Limb (tissue), 2 donors: ENCODE data around the gene SLC22A17.
"Not testable (repeated sequence)": the region's sequence is repeated elsewhere in the genome, so short reads cannot be mapped to it uniquely, and the experiment has no call there.

Experiments used
- DNase-seq, 2 donors: peaks; one replicate each; pipeline ENCODE4 v3.0.0-alpha.2; 2016; ENCODE audit errors: extremely low spot score in 2 of 2

The SLC22A17 gene

DNA sequence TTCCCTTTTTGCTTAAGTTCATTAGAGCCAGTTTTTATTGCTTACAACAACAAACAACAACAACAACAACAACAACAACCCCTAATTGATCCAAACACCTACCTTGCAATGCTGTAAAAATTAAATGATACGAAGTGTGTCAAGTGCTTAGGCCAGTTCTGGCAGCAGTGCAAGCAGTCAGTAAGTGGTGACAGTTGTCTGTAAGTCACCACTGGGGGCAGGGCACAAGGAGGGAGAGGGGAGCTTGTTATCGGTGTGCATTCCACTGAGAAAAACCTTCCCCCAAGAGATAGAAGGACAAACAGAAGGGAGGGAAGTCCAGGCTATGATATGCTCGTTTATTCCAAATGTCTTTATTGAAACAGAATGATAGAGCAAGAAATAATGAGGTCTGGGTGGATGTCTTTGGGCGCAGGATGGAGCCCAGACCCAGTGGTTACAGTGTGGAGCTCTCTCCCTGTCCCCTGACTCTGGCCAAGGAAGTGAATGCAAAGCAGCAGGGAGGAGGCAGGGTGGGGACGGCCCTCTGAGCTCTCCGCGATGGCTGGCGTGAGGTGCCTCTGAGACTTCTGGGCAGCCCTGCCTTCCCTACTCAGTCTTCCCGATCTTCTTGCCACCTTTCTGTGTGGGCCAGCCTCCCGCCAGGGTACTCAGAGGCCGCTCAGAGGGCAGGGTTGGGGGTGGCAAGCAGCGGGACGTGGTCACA, 6.5 kb downstream of the SLC22A17 start:
- DNase-seq: no peak

DNA sequence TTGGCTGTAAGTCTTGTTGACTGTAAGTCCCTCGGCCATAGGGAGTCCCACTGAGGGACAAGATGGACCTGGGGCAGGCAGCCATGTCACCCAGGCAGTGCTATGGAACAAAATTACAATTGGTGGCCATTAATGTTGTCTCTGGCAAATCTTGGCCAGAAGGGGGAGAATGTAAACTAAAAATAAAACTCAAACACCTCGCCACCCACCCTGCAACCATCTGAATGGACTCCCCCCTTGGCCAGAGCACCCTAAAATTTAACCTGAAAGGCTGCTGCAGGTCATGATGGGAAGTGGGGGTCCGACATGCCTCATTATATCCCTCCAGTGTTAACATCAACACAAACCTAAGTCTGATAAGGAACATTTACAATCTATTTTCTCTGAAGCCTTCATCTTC, 8.2 kb downstream of the SLC22A17 start:
- no peak for DNase-seq

DNA sequence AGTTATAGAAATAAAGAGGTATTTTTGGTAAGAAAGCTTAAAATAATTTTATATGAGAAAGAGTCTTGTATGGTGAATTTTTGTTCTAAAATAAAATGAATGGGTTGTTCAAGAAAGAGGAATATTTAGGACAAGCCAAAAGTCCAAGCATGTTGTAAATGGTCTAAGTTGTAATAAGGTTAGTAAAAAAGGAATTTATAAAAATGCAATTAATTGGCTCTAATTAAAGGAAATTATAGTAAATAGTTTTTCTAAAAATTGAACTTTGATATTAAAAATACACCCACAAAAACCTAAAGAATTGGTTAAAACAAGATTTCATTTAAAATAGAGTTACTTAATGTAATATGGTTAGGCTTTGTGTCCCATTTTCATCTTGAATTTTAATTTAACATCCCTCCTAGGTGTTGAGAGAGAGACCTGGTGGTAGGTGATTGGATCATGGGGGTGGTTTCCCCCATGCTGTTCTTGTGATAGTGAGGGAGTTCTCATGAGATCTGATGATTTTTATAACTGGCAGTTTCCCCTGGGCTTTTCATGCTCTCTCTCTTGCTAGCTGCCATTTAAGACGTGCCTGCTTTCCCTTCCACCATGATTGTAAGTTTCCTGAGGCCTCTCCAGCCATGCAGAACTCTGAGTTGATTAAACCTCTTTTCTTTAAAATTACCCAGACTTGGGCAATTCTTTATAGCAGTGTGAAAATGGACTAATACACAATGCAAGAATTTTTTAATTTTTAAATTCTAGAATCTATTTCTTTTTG, 13.0 kb downstream of the SLC22A17 start:
- no peak for DNase-seq

DNA sequence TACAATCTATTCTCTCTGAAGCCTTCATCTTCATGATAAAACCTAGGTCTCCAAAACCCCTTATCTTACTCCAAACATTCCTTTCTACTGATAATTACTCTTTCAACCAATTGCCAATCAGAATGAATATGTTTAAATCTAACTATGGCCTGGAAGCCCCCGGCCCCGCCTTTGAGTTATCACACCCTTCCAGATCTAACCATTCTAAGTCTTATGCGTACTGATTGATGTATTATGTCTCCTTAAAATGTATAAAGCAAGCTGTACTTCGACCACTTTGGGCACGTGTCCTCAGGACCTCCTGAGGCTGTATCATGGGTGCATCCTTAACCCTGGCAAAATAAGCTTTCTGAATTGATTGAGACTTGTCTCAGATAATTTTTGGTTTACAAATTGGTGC, 17.1 kb downstream of the SLC22A17 start:
- DNase-seq: no peak

DNA sequence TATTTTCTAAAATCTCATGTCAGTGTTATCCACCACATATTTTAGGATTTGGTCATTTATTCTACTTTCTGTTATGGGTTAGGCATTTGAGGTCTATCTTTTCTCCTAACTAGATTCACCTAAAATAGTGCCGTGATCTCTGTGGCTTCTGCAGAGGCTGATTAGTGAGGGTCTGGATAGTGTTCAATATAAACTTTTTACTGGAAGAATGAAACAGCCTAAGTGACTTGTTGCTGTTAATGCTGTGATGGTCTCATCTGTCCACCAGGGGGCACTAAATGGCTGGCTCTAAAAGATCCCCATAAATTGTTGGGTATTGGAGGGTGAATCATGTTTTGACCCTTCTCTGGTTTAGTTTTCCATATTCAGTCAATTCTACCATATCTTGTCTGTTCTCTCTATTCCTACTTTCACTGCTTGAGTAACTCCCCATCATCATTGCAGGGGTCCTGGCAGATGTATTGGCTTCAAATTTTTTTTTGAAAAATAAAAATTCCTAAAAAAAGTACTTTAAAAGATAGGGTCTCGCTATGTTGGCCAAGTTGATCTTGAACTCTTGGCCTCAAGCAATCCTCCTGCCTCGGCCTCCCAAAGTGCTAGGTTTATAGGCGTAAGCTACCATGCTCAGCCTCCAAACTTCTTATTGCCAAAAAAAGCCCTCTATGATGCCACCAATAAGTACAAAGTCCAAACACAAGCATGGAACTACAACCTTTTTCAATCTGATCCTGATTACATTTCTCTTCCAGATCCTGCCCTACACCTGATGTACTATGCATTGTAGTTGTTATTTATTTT, 24.5 kb downstream of the SLC22A17 start:
- DNase-seq: peak; percentile 73 to 77

DNA sequence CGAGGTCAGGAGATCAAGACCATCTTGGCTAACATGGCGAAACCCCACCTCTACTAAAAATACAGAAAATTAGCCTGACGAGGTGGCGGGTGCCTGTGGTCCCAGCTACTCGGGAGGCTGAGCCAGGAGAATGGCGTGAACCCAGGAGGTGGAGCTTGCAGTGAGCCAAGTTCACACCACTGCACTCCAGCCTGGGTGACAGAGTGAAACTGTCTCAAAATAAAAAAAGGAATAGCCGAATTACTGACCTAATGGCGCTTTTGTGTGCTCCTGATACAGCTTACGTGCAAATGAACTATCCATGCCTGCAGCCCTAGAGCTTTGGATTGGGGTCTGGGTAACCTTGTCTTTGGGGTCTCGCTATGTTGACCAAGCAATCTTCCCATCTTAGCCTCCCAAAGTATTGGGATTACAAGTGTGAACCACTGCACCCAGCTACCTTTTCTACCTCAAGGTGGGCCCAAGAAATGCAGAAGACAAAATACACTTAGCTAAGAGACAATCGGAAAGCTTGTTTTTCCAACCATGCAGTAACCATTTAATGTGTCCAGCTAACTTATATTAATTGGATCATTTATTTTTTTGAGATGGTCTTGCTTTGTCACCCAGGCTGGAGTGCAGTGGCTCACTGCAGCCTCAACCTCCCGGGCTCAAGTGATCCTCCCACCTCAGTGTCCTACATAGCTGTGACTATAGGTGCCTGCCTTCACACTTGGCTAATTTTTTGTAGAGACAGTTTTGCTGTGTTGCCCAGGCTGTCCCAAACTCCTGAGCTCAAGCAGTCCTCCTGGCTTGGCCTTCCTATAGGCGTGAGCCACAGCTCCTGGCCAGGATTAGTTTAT, 26.0 kb downstream of the SLC22A17 start:
- no peak for DNase-seq

DNA sequence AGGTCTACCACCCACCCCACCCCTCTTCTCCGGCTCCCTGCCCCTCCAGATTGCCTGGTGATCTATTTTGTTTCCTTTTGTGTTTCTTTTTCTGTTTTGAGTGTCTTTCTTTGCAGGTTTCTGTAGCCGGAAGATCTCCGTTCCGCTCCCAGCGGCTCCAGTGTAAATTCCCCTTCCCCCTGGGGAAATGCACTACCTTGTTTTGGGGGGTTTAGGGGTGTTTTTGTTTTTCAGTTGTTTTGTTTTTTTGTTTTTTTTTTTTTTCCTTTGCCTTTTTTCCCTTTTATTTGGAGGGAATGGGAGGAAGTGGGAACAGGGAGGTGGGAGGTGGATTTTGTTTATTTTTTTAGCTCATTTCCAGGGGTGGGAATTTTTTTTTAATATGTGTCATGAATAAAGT, 26.9 kb downstream of the SLC22A17 start:
- not testable (repeated sequence) for DNase-seq

DNA sequence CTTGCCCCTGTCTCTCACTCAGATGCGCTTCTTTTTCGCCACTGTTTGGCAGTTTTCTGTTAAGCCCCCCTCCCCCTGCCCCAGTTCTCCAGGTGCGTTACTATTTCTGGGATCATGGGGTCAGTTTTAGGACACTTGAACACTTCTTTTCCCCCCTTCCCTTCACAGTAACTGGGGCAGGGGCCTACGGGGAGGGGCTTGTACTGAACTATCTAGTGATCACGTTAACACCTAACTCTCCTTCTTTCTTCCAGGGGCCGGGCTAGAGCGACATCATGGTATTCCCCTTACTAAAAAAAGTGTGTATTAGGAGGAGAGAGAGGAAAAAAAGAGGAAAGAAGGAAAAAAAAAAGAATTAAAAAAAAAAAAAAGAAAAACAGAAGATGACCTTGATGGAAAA, 27.7 kb downstream of the SLC22A17 start:
- DNase-seq: no peak

DNA sequence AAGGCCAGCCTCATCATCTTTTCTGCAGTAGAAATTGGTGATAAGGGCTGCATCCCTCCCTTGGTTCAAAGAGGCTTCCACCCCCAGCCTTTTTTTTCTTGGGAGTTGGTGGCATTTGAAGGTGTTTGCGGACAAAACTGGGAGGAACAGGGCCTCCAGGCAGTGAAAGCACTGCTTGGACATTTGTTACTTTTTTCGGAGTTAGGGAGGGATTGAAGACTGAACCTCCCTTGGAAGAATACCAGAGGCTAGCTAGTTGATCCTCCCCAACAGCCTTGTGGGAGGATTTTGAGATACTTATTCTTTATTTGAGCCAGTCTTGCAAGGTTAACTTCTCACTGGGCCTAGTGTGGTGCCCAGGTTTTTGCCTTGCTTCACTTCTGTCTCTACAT, 28.2 kb downstream of the SLC22A17 start:
- no peak for DNase-seq

DNA sequence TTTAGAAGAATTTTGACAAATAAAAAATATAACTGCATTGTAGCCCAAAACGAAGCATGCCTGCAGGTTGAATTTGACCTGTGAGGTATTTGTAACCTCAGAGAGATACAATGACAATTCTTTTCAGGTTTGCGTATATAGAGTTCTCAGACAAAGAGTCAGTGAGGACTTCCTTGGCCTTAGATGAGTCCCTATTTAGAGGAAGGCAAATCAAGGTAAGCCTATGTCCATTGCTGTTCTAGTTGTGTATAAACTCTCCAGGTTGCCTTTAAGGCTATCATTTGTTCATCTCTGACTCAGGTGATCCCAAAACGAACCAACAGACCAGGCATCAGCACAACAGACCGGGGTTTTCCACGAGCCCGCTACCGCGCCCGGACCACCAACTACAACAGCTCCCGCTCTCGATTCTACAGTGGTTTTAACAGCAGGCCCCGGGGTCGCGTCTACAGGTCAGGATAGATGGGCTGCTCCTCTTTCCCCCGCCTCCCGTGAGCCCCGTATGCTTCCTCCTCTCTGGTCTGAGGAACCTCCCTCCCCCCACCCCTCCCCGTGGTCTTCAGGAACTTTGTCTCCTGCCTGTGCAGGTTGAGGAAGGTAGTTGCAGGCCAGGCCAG, 28.7 kb downstream of the SLC22A17 start:
- no peak for DNase-seq

DNA sequence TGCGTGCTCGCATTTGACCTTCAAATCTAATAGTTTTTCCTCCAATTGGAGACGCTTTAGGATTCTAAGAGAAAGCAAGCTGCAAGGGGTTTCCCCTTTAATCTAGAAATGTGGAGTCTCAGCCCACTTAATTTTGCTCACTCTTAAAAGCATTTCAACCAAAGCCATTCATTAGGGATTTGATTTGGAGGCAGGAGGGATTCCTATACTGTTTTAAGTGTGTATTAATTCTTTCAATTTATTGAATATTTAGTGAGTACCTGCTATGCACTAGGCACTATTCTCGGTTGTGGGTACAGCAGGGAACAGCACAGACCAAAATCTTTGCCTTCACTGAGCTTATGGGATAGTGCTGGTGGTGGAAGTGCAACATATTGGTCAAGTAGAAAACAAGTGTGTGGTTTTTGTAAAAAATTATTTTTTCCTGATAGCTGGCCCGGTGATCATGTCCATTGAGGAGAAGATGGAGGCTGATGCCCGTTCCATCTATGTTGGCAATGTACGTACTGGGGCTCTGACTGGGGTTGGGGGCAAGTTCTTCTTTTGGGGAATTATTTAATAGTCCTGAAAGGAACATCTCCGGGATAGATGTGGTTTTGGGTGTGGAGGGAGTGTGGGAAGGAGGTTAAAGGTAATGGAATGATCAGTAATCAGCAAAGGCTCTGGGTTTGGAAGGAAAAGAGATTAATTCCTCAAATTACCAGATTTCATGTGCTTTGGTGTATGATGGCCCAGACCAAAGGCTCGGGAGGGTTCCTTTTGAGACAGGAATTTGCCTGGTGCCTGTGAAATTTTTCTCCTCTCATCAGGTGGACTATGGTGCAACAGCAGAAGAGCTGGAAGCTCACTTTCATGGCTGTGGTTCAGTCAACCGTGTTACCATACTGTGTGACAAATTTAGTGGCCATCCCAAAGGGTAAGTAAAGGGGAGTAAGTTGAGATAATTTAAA, 29.8 kb downstream of the SLC22A17 start:
- DNase-seq: no peak

DNA sequence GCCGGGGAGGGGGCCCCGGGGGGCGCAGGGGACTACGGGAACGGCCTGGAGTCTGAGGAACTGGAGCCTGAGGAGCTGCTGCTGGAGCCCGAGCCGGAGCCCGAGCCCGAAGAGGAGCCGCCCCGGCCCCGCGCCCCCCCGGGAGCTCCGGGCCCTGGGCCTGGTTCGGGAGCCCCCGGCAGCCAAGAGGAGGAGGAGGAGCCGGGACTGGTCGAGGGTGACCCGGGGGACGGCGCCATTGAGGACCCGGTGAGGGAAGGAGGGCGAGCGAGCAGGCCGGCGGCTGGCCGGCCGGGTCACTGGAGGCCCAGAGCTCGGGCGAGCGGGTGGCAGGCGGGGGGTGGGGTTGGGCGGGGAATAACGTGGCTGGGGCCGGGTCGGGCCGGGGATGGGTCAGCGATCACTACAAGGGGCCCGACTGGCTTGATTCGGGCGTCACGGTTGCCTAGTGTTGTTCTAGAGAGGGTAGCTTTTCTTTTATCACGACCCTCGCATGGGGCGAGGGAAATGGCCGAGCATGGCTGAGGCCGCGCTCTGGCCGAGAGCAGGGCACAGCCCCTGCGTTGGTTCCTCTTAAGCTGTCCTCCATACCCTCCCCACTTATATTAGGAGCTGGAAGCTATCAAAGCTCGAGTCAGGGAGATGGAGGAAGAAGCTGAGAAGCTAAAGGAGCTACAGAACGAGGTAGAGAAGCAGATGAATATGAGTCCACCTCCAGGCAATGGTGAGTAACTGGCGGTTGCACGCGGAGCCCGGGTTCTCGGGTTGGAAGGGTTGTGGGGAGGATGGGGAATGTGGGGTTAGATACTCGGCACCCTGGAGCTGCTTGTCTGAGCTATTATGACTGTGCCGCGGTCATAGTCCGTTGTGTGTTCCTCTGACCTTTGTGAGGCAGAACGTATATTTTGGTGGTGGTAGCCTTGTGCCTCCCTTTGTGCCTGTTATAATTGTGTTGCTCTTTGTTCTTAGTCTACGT, 30.8 kb downstream of the SLC22A17 start:
- peak; percentile 30 to 67 for DNase-seq

DNA sequence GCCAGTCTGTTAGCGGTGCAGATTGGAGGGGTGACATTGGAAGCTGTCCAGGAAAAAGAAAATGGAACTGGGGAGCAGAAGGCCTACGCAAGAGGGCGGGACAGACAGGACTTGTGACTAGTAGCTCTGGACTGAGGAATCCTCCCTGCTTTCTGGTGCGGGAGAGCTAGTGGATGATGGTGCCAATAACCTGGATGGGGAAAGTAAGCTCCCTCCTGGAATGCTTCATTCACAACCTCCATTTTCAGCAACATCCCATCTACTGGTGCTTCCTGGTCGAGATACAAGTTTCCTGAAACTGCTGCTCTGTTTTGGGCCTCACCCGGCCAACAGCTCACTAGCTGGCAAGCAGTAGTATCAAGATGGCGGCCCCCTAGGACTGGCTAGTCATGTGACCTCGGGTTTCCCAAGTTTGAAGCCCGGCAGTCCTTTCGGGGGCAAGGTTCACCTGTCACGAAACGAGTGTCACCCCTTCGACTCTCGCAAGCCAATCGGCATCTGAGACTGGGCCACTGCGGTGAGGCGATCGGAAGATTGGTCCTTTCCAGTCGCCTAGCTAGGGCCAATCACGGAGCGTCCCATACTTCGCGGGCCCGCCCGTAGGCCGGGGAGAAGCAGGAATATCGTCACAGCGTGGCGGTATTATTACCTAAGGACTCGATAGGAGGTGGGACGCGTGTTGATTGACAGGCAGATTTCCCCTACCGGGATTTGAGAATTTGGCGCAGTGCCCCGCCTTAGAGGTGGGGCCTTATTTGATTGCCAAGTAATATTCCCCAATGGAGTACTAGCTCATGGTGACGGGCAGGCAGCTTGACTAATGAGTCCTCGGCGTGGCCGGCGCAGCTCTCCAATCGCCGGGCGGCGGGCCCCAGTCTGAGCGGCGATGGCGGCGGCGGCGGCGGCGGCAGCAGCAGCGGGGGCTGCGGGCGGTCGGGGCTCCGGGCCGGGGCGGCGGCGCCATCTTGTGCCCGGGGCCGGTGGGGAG, 31.8 kb downstream of the SLC22A17 start, which contains the start of gene PABPN1:
TSS of gene PABPN1 (plus strand) at position 874 of the 988 bp plus-strand sequence. CDS start at position 887, 13 bp downstream.
- DNase-seq: peak; percentile 99

DNA sequence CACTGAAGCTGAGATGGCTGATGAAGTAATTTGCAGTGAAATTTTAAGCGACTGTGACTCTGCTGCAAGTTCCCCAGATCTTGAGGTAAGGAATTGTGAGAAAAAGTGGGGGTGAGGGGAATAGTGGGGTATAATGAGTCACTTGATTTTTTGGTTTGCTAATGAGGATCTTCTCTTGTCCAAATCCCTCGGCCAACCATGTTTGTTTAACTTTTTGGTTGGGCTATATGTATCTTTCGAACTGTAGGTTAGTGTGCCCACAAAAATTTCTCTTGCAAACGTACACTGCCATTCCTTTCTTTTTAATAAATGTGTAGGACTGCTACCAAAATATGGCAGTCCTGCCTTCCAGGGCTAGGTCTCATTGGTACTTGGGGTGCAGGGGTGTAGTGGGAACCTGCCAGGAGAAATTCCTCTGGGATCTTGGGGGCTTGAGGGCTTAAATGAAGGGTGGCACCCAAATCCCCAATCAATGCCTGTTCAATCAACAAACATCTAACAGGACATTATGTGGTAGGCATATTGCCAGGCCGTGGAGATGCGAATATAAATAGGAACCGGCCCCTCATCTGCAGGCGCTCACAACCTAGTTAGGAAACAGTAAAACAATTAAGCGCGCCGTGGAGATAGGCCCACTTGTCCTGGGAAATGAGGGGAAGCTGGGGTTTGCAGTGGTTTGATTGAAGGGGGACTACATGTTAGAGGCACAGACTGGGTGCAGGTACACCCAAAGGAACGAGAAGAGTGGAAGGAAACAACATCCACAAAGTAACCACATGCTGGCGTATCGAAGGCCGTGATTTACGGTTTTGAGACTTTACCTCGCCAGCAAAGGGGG, 32.7 kb downstream of the SLC22A17 start:
- no peak for DNase-seq

DNA sequence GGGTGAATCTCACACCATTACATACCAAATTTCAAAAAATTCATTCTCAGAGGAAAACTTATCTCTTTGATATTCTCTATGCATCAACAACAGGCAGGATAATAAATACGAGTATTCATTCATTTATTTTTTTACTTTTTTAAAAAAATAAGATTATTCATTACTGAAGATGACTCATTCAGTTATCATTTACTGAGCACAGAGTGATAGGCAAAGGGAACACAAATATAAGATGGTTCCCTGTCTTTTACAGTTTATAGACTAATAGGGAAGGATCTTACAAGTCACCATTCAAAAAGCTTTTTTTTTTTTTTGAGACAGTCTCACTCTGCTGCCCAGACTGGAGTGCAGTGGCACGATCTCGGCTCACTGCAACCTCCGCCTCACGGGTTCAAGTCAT, 36.4 kb downstream of the SLC22A17 start:
- no peak for DNase-seq

DNA sequence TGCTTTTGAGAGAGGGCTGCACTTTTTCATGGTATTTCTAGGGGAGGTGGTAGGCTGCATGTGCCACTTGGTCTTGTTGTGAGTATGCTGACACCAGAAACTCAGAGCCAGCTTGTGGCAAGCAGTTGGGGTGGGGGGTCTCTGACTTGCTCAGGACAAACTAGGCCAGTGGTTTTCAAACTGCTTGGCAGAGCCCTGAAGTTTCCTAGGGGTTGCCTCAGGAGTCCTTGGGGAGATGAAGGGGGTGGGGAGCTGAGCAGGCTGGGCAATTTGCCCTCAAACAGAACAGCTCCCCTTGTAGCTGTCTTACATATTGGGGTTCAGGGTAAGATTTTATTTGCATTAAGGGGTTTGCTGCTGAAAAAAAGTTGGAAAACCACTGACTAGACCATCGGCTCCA, 42.1 kb downstream of the SLC22A17 start:
- no peak for DNase-seq
